ENCODE data around the gene APMAP. TPM values are rescaled to one million over a fixed set of nuclear protein-coding genes. Genes with fewer than 3 reads are reported as not detected.

Gene APMAP
- total and polyA plus RNA-seq, 4 donors = 132 to 378 (median 234) TPM

DNA sequence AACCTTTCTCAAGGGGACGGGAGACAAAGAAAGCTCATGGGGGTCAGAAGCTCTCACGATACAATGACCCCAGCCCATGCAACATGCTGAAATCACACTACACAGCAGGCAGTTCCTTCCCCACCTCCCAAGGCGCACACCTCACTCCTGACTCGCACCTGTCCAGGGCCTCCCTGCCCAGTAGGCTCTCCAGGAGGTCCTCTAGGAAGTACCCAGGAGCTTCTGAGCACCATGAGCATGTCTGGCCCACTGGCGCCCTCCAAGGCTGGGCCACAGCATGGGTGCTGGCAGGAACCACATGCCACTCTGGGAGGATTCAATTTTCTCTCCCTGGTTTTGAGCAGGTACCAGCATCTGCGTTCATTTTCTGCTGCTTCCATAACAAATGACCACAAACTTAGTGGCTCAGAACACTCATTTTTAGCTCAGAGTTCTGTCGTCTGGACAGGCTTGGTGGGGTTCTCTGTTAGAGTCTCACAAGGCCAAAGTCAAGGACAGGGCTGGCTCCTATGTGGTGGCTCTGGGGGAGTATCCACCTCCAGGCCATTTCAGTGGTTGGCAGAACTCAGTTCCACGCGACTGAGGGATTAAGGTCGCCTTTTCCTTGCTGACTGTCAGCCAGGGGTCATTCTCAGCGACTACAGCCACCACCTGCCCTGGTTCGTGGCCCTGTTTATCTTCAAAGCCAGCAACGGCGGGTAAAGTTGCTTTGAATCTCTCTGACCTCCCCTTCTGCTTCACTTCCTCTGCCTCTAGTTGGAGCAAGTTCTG lies 32.7 kb upstream of the APMAP start (continued):
- no peak for TF ChIP-seq YY1 (IDR thresholded peaks at IDR 0.05)
- TF ChIP-seq, protein P1, sequence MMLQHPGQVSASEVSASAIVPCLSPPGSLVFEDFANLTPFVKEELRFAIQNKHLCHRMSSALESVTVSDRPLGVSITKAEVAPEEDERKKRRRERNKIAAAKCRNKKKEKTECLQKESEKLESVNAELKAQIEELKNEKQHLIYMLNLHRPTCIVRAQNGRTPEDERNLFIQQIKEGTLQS (IDR thresholded peaks at IDR 0.05) = no peak
- no peak for TF ChIP-seq RXRA (IDR thresholded peaks at IDR 0.05)
- no peak for TF ChIP-seq FOXA1 (IDR thresholded peaks at IDR 0.05)
- no peak for TF ChIP-seq FOXA2 (IDR thresholded peaks at IDR 0.05)
- TF ChIP-seq, protein P2, sequence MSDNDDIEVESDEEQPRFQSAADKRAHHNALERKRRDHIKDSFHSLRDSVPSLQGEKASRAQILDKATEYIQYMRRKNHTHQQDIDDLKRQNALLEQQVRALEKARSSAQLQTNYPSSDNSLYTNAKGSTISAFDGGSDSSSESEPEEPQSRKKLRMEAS (IDR thresholded peaks at IDR 0.05) = no peak

DNA sequence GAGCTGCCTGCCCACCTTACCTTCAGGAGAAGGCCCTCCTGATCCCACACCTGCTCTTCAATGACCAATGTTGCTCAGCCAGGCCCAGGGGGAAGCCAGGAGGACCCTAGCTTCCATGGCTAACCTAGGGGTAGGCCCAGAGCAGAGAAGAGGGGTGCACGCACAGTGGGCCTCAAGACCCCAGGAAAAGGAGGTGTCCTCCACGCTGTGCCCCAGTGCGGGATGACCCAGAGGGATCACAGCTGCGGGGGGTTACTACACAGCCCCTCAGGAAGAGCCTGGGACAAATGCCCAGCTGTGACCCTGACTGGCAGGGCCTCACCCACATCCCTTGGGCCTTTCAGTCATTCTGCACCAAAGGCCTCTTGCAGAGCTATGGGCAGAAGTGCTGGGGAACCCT lies 31.6 kb upstream of the APMAP start:
- H3K9ac ChIP-seq (ENCODE audit: low read depth in 1 of 2, low read length in 2 of 2) = no peak overlapping the region
- no peaks in the 10 kb centered on the region for H3K36me3 ChIP-seq (ENCODE audit: control insufficient read depth in 4 of 4, insufficient read depth in 3 of 4, low read depth in 1 of 4, low read length in 3 of 4)
- WGBS = 94% methylated on average over 4 of the region's 4 CpGs
- no peak for DNase-seq (ENCODE audit: low spot score)
- no peaks in the 10 kb centered on the region for H3K4me1 ChIP-seq (ENCODE audit: control insufficient read depth in 4 of 4, insufficient read depth in 4 of 4, low read length in 3 of 4)
- H3K4me3 ChIP-seq (ENCODE audit: low read depth in 1 of 3, low read length in 3 of 3) = no peak overlapping the region
- no peaks in the 10 kb centered on the region for H3K27me3 ChIP-seq (ENCODE audit: control insufficient read depth in 4 of 4, insufficient read depth in 4 of 4, low read length in 3 of 4)
- no peaks in the 10 kb centered on the region for H3K9me3 ChIP-seq (ENCODE audit: control insufficient read depth in 4 of 4, low read length in 3 of 4)
- no peak overlapping the region for H3K27ac ChIP-seq (ENCODE audit: low read depth in 1 of 2, low read length in 2 of 2)
- TF ChIP-seq EGR1 (IDR thresholded peaks at IDR 0.05; ENCODE audit: low read depth in 2 of 2) = no peak
- TF ChIP-seq FOXA1 (IDR thresholded peaks at IDR 0.05) = no peak
- TF ChIP-seq, protein P3, sequence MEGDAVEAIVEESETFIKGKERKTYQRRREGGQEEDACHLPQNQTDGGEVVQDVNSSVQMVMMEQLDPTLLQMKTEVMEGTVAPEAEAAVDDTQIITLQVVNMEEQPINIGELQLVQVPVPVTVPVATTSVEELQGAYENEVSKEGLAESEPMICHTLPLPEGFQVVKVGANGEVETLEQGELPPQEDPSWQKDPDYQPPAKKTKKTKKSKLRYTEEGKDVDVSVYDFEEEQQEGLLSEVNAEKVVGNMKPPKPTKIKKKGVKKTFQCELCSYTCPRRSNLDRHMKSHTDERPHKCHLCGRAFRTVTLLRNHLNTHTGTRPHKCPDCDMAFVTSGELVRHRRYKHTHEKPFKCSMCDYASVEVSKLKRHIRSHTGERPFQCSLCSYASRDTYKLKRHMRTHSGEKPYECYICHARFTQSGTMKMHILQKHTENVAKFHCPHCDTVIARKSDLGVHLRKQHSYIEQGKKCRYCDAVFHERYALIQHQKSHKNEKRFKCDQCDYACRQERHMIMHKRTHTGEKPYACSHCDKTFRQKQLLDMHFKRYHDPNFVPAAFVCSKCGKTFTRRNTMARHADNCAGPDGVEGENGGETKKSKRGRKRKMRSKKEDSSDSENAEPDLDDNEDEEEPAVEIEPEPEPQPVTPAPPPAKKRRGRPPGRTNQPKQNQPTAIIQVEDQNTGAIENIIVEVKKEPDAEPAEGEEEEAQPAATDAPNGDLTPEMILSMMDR (IDR thresholded peaks at IDR 0.05; ENCODE audit: low read depth, low read length, missing input control) = no peak
- TF ChIP-seq, protein P4, sequence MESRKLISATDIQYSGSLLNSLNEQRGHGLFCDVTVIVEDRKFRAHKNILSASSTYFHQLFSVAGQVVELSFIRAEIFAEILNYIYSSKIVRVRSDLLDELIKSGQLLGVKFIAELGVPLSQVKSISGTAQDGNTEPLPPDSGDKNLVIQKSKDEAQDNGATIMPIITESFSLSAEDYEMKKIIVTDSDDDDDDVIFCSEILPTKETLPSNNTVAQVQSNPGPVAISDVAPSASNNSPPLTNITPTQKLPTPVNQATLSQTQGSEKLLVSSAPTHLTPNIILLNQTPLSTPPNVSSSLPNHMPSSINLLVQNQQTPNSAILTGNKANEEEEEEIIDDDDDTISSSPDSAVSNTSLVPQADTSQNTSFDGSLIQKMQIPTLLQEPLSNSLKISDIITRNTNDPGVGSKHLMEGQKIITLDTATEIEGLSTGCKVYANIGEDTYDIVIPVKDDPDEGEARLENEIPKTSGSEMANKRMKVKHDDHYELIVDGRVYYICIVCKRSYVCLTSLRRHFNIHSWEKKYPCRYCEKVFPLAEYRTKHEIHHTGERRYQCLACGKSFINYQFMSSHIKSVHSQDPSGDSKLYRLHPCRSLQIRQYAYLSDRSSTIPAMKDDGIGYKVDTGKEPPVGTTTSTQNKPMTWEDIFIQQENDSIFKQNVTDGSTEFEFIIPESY (IDR thresholded peaks at IDR 0.05) = no peak
- TF ChIP-seq HNF4A (conservative IDR thresholded peaks at IDR 0.05) = no peak
- no peak for TF ChIP-seq HNF4G (IDR thresholded peaks at IDR 0.05)
- no peak for TF ChIP-seq NR2F2 (IDR thresholded peaks at IDR 0.05)
- no peak for TF ChIP-seq JUND (IDR thresholded peaks at IDR 0.05)
- no peak for TF ChIP-seq SP1 (IDR thresholded peaks at IDR 0.05)
- TF ChIP-seq TAF1 (conservative IDR thresholded peaks at IDR 0.05) = no peak

DNA sequence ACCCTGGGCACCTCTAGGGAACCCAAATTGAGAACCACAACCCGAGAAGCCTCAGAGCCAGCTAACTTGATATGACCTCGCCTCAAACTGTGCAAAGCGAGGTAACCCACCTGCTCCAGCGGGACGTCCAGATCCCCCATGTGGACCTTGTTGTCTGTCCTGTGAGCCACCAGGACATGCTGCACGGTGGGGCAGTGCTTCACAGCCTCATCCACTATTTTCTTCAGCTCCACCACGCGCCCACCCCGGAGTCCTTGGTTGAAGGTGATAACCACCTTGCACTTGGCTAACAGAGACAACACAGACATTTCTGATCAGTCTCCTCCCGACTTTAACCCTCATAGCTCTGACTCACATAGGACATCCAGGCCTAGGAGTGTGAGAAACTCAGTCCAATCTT lies 30.8 kb upstream of the APMAP start:
- Histone ChIP-seq H3K27me3 (ENCODE audit: control insufficient read depth in 4 of 4, insufficient read depth in 4 of 4, low read length in 3 of 4) (no peaks in the 10 kb centered on the region), H3K9ac (ENCODE audit: low read depth in 1 of 2, low read length in 2 of 2) (no peak overlapping the region), H3K27ac (ENCODE audit: low read depth in 1 of 2, low read length in 2 of 2) (no peak overlapping the region), H3K9me3 (ENCODE audit: control insufficient read depth in 4 of 4, low read length in 3 of 4) (no peaks in the 10 kb centered on the region), H3K4me1 (ENCODE audit: control insufficient read depth in 4 of 4, insufficient read depth in 4 of 4, low read length in 3 of 4) (no peaks in the 10 kb centered on the region), H3K4me3 (ENCODE audit: low read depth in 1 of 3, low read length in 3 of 3) (no peak overlapping the region), H3K36me3 (ENCODE audit: control insufficient read depth in 4 of 4, insufficient read depth in 3 of 4, low read depth in 1 of 4, low read length in 3 of 4) (no peaks in the 10 kb centered on the region)
- 85% methylated on average over 10 of the region's 10 CpGs for WGBS
- TF ChIP-seq, protein P3 (IDR thresholded peaks at IDR 0.05; ENCODE audit: low read depth, low read length, missing input control) = no peak
- TF ChIP-seq RAD21 (IDR thresholded peaks at IDR 0.05) = no peak
- TF ChIP-seq, protein P1 (IDR thresholded peaks at IDR 0.05) = no peak
- no peak for TF ChIP-seq TAF1 (conservative IDR thresholded peaks at IDR 0.05)
- TF ChIP-seq FOXA1 (IDR thresholded peaks at IDR 0.05) = no peak
- DNase-seq (ENCODE audit: low spot score) = no peak

Measured in liver (tissue), 9 donors.